Measurements from ENCODE around the gene HSPB9.

DNA sequence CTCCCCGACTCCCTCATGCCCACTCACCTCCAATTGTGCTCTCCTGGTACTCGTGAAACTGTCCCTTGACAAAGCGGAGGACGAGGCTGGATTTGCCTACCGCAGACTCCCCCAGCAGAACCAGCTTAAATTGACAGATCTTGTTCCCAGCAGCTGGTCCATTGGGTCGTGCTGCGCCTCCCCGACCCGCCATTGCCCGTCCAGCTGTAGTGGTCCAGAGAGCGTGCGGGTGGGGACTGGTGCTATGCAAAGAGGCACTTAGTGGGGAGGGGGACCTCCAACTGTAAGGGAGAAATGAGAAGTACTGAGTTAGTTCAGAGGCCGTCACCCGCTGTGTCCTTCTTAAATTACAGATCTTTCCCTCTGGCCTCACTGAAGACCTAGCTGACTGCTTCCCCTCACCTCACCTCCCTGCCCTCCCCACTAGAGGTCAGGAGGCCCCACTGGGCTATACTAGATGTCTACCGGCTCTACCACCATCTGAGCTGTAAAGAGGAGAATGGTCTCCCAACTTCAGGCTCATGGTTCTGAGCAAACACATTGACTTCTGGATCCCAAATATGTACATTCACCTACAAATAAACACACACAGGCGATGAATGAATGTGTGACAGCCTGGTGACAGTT is 7.8 kb downstream of the HSPB9 start:
- TF ChIP-seq, protein P1, sequence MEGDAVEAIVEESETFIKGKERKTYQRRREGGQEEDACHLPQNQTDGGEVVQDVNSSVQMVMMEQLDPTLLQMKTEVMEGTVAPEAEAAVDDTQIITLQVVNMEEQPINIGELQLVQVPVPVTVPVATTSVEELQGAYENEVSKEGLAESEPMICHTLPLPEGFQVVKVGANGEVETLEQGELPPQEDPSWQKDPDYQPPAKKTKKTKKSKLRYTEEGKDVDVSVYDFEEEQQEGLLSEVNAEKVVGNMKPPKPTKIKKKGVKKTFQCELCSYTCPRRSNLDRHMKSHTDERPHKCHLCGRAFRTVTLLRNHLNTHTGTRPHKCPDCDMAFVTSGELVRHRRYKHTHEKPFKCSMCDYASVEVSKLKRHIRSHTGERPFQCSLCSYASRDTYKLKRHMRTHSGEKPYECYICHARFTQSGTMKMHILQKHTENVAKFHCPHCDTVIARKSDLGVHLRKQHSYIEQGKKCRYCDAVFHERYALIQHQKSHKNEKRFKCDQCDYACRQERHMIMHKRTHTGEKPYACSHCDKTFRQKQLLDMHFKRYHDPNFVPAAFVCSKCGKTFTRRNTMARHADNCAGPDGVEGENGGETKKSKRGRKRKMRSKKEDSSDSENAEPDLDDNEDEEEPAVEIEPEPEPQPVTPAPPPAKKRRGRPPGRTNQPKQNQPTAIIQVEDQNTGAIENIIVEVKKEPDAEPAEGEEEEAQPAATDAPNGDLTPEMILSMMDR (conservative IDR thresholded peaks at IDR 0.05): no peak
- no peak for TF ChIP-seq EZH2 (IDR thresholded peaks at IDR 0.05; ENCODE audit: low read depth)

All from PC-9 (cell line).